HG02943 (cell line): Measurements from ENCODE around the gene THPO.

ENCODE experiments used
- ATAC-seq: cut with Tn5 transposase; IDR thresholded peaks from one replicate; pipeline ENCODE4 v1.9.1; 2021; ENCODE audit warnings: mild to moderate bottlenecking, low read depth, moderate library complexity; ENCODE audit not compliant: unreplicated experiment

Gene THPO

GRCh38 chr3:184368586-184369183, 9.3 kb downstream of the THPO start:
- ATAC-seq = no peak

DNA sequence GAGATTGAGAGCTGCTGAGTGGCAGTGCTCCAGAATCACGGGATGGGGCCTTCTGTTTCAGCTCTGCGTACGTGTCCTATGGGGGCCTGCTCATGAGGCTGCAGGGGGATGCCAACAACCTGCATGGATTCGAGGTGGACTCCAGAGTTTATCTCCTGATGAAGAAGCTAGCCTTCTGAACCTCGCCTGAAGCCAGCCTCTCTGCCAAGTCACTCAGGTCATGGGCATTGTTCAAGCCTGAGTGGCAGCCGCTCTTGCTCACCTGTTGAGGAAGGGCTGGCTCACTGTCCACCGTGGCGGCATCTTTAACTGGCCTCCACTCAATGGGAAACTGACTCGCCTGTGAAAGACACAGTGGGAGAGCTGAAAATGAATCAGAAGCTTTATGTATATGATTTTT, 9.9 kb downstream of the THPO start:
- no peak for ATAC-seq

- ATAC-seq = no peak
Observed at GRCh38 chr3:184366619-184367289, 11.3 kb downstream of the THPO start.

DNA sequence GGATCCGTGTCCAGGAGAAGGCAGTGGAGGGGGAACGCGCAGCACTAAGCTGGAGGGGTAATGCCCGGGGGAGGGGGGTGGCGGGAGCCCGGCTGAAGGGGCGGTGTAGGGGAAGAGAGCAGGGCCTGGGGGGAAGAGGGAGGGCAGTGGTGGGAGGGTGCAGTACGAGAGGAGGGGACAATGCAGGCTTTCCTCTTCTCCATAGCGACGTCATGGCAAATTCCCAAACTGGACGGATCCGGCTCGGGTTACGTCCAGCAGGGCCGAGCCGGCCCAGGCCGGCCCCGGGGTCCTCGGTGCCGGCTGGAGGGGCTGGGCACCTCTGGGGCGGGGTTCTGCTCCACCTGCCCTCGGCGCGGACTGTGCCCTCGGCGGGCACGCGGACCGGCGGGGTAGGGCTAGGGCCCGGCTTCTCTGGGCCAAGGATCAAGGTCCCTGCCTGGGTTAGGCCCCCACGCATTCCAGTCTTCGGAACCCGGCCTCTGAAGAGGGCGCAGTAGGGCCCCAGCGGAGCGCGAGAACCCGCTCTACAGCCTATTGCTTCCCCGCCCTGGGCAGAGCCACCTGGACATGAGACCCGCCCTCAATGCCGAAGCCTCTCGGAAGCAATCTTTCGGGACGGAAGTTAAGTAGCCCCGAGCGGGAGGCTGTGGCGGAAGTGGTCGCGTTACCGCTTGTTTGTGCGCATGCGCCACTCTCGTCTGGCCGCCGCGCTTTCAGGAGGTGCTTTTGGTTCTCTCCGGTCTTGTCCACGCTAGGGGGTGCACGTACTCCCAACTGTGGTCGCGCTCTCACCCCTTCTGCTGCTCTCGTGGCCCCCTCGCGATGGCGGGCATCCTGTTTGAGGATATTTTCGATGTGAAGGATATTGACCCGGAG, 15.1 kb downstream of the THPO start:
- peak; percentile 86 for ATAC-seq

- ATAC-seq = no peak
Observed at GRCh38 chr3:184361932-184362667, 15.9 kb downstream of the THPO start.

GRCh38 chr3:184361532-184361931, 16.5 kb downstream of the THPO start, which contains the start of the genes CLCN2 and POLR2H:
Gene CLCN2, minus strand, starts transcription at chr3:184361605. Its CDS starts 126 bp downstream, at chr3:184361479.
Gene POLR2H, plus strand, starts transcription at chr3:184361710. Its CDS starts 1,783 bp downstream, at chr3:184363493.
- ATAC-seq = no peak

- no peak for ATAC-seq
Observed at GRCh38 chr3:184360929-184361531, 17.0 kb downstream of the THPO start.

- ATAC-seq = no peak
Observed at GRCh38 chr3:184360070-184360928, 17.7 kb downstream of the THPO start.

GRCh38 chr3:184359610-184360009, 18.4 kb downstream of the THPO start:
- ATAC-seq = no peak

- ATAC-seq = no peak
Observed at GRCh38 chr3:184358921-184359350, 19.1 kb downstream of the THPO start.

DNA sequence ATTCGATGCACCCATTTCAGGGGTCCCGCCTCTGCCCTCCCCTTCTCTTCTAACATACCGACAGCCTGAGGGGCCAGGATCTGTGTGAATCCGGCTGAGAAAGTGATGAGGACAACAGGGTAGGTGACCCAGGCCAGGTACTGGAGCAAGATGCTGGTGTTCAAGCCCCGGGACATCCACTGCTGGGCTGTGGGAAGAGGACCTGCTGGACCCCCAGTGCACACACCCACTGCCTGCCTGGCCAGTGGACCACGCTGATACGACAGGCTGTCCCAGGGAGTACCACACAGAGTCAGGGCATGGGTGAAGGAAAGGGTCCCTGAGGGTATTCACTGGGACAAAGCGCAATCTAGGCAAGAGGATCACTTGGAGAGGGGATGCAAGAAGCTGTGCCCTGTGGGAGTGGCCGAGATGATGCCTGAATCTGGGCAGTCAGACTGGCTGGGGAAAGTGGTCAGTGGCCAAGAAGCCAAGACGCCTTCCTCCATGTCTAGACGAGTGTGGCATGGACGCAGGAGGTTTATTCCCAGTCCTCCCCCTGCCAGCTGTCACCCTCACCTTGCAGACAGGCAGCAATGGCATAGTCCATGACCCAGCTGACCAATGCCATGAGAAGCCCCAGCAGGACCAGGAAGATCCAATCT, 19.8 kb downstream of the THPO start:
- ATAC-seq = no peak

- ATAC-seq = no peak
Observed at GRCh38 chr3:184357248-184358123, 20.5 kb downstream of the THPO start.

DNA sequence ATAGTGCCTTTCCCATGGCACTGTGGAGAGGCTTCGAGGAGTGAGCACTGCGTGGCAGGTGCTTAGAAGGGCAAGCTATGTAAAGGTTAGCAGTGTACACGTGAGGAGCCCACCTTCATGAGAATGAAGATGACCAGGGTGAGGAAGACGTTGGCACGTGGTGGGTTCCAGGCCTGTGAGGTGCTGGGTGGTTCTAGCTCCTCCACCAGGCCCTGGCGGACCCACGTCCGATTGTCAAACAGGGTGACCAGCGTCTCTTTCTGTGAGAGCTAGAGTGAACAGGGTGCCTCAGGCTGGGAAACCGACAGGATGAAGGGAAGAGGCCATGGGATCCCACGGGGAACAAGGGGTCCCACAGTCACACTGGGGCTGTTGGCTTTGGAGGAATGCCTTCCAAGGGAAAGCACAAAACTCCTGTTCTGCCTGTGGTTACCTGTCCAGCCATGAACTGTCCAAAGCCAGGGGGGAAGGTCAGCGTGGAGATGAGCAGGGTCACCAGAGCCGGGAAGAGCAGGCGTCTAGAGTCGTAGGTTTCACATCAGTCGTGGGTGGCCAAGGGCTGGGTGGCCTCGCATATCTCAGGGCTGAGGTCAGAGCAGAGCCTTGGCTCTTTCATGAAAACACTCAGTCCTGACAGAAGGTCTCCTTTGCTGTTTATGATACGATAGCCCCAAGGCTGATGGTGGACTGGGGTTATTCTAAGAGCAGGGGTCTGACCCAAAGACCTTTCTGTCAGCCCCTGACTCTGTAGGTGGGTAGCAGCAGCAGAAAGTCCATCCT, 22.6 kb downstream of the THPO start:
- no peak for ATAC-seq

DNA sequence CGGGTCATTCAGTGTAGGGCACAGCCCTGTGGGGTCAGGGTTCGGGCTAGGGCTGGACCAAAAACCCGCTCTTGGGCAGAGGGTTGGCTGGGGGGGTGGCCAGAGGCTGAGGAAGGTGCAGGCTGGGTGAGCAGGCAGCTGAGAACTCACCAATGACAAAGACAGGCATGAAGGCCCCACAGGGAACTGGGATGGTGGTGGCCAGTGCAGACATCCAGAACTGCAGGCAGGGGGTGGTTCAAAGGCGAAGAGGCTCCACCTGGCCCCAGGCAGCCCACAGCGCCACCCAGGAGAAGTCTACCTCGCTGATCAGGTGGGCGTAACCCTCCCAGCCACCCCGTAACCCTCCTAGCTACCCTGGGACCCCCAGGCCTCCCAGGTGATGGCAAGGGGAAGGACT, 23.3 kb downstream of the THPO start:
- no peak for ATAC-seq

DNA sequence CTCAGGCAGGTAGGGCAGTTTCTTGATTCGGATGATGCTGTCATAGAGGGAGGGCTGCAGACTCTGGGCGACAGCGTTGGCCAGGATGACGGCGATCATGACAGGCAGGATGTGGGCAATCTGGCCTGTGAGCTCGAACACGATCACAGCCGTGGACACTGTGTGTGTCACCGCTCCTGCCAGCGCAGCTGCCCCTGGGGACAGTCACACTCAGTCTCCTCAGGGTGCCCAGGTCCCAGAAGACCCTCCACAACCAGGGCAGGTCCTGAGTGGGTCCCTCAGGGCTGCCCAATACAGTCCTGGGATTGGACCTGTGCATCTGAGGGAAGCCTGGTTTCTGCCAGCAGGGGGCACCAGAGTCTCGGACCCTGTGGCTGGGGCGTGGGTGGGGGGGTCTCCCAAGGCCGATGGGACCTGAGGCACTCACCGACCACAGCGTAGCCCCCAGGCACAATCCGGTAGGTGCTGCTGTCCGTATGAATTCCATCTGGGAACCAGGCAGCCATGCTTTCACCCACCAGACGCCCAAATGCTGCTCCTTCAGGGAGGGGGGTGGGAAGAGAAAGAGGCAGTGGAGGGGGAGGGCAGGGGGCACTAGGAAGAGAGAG, 23.8 kb downstream of the THPO start:
- no peak for ATAC-seq

GRCh38 chr3:184353546-184353941, 24.5 kb downstream of the THPO start:
- no peak for ATAC-seq
